Measurements from ENCODE around the gene ABCC11.
"Not testable (repeated sequence)": the region's sequence is repeated elsewhere in the genome, so short reads cannot be mapped to it uniquely, and the experiment has no call there.

ABCC11 gene

GRCh38 chr16:48246066-48246465, 1.3 kb downstream of the ABCC11 start:
- Histone ChIP-seq H3K27me3 (ENCODE audit: low read depth, low read length) (no peaks in the 10 kb centered on the region), H3K9me3 (ENCODE audit: control insufficient read depth in 1 of 2, low read length in 2 of 2) (no peaks in the 10 kb centered on the region), H3K4me1 (ENCODE audit: control insufficient read depth in 1 of 2, insufficient read depth in 2 of 2, low read length in 2 of 2) (peaks cover 8 to 30% of the 10 kb centered on the region in 2 donors), H3K4me3 (ENCODE audit: low read depth in 1 of 2, low read length in 2 of 2) (peak overlapping the region; percentile 88 to 94), H3K27ac (ENCODE audit: low read length) (no peak overlapping the region), H3K36me3 (ENCODE audit: control insufficient read depth in 1 of 2, insufficient read depth in 2 of 2, low read length in 2 of 2) (peaks cover 0 to 4% of the 10 kb centered on the region in 2 donors)

GRCh38 chr16:48244863-48245195, 2.5 kb downstream of the ABCC11 start:
- Histone ChIP-seq H3K27me3 (ENCODE audit: low read depth, low read length) (no peaks in the 10 kb centered on the region), H3K4me1 (ENCODE audit: control insufficient read depth in 1 of 2, insufficient read depth in 2 of 2, low read length in 2 of 2) (peaks cover 8 to 30% of the 10 kb centered on the region in 2 donors), H3K27ac (ENCODE audit: low read length) (peak overlapping the region; percentile 88), H3K36me3 (ENCODE audit: control insufficient read depth in 1 of 2, insufficient read depth in 2 of 2, low read length in 2 of 2) (peaks cover 0 to 4% of the 10 kb centered on the region in 2 donors), H3K9me3 (ENCODE audit: control insufficient read depth in 1 of 2, low read length in 2 of 2) (no peaks in the 10 kb centered on the region), H3K4me3 (ENCODE audit: low read depth in 1 of 2, low read length in 2 of 2) (peak overlapping the region; percentile 88 to 94)

DNA sequence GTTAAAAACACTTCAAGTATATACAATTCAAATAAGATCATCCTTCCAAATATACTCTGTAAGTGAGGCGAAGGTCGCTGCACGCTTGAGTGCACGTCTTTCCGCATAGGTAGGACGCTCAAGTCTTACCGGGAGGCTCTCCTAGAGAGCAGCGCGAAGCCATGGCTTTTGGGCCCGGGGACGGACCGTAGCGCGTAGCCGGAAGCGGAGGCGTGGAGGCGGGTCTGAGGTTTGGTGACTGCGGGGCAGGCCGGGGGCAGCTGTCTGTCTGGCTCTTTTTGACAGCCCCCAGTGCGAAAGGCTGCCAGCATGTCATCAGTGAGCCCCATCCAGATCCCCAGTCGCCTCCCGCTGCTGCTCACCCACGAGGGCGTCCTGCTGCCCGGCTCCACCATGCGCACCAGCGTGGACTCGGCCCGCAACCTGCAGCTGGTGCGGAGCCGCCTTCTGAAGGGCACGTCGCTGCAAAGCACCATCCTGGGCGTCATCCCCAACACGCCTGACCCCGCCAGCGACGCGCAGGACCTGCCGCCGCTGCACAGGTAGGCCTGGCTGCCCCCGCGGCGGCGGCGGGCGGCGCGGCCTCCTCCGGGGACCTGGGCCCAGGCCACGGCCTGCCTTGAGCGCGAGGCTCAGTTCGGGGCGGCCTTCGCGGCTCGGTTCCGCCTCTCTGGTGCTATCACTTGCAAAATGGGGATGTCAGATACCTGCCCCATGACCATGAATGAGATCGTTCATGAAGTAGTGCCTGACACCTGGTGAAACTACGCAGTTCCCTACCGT, 3.1 kb downstream of the ABCC11 start, which contains the start of gene LONP2:
Gene LONP2, plus strand, starts transcription at position 221 of the 783 bp plus-strand sequence. Its CDS starts 89 bp downstream, at position 310.
- H3K4me3 ChIP-seq (ENCODE audit: low read depth in 1 of 2, low read length in 2 of 2) = peak within 1 kb of the TSS; percentile 88 to 94
- no peaks in the 10 kb centered on the region for H3K27me3 ChIP-seq (ENCODE audit: low read depth, low read length)
- H3K9me3 ChIP-seq (ENCODE audit: control insufficient read depth in 1 of 2, low read length in 2 of 2) = no peaks in the 10 kb centered on the region
- H3K27ac ChIP-seq (ENCODE audit: low read length) = peak within 1 kb of the TSS; percentile 88
- H3K36me3 ChIP-seq (ENCODE audit: control insufficient read depth in 1 of 2, insufficient read depth in 2 of 2, low read length in 2 of 2) = peaks cover 0 to 4% of the 10 kb centered on the region in 2 donors
- H3K4me1 ChIP-seq (ENCODE audit: control insufficient read depth in 1 of 2, insufficient read depth in 2 of 2, low read length in 2 of 2) = peaks cover 8 to 30% of the 10 kb centered on the region in 2 donors

- not testable (repeated sequence) for H3K36me3 ChIP-seq (ENCODE audit: control insufficient read depth in 1 of 2, insufficient read depth in 2 of 2, low read length in 2 of 2); H3K27me3 ChIP-seq (ENCODE audit: low read depth, low read length); H3K9me3 ChIP-seq (ENCODE audit: control insufficient read depth in 1 of 2, low read length in 2 of 2); H3K27ac ChIP-seq (ENCODE audit: low read length); H3K4me1 ChIP-seq (ENCODE audit: control insufficient read depth in 1 of 2, insufficient read depth in 2 of 2, low read length in 2 of 2); H3K4me3 ChIP-seq (ENCODE audit: low read depth in 1 of 2, low read length in 2 of 2)
Measured at GRCh38 chr16:48240147-48240546, 7.2 kb downstream of the ABCC11 start.

GRCh38 chr16:48236286-48236685, 11.1 kb downstream of the ABCC11 start:
- no peak overlapping the region for H3K4me3 ChIP-seq (ENCODE audit: low read depth in 1 of 2, low read length in 2 of 2)
- H3K4me1 ChIP-seq (ENCODE audit: control insufficient read depth in 1 of 2, insufficient read depth in 2 of 2, low read length in 2 of 2) = no peaks in the 10 kb centered on the region
- H3K9me3 ChIP-seq (ENCODE audit: control insufficient read depth in 1 of 2, low read length in 2 of 2) = no peaks in the 10 kb centered on the region
- H3K27ac ChIP-seq (ENCODE audit: low read length) = no peak overlapping the region
- no peaks in the 10 kb centered on the region for H3K36me3 ChIP-seq (ENCODE audit: control insufficient read depth in 1 of 2, insufficient read depth in 2 of 2, low read length in 2 of 2)
- H3K27me3 ChIP-seq (ENCODE audit: low read depth, low read length) = no peaks in the 10 kb centered on the region

GRCh38 chr16:48235556-48236136, 11.7 kb downstream of the ABCC11 start:
- H3K9me3 ChIP-seq (ENCODE audit: control insufficient read depth in 1 of 2, low read length in 2 of 2) = no peaks in the 10 kb centered on the region
- no peak overlapping the region for H3K4me3 ChIP-seq (ENCODE audit: low read depth in 1 of 2, low read length in 2 of 2)
- H3K4me1 ChIP-seq (ENCODE audit: control insufficient read depth in 1 of 2, insufficient read depth in 2 of 2, low read length in 2 of 2) = no peaks in the 10 kb centered on the region
- H3K27me3 ChIP-seq (ENCODE audit: low read depth, low read length) = no peaks in the 10 kb centered on the region
- no peak overlapping the region for H3K27ac ChIP-seq (ENCODE audit: low read length)
- no peaks in the 10 kb centered on the region for H3K36me3 ChIP-seq (ENCODE audit: control insufficient read depth in 1 of 2, insufficient read depth in 2 of 2, low read length in 2 of 2)

- H3K36me3 ChIP-seq (ENCODE audit: control insufficient read depth in 1 of 2, insufficient read depth in 2 of 2, low read length in 2 of 2) = no peaks in the 10 kb centered on the region
- H3K9me3 ChIP-seq (ENCODE audit: control insufficient read depth in 1 of 2, low read length in 2 of 2) = no peaks in the 10 kb centered on the region
- H3K4me3 ChIP-seq (ENCODE audit: low read depth in 1 of 2, low read length in 2 of 2) = no peak overlapping the region
- H3K27ac ChIP-seq (ENCODE audit: low read length) = no peak overlapping the region
- H3K27me3 ChIP-seq (ENCODE audit: low read depth, low read length) = no peaks in the 10 kb centered on the region
- no peaks in the 10 kb centered on the region for H3K4me1 ChIP-seq (ENCODE audit: control insufficient read depth in 1 of 2, insufficient read depth in 2 of 2, low read length in 2 of 2)
Measured at GRCh38 chr16:48235058-48235555, 12.2 kb downstream of the ABCC11 start.

GRCh38 chr16:48234630-48235029, 12.7 kb downstream of the ABCC11 start:
- Histone ChIP-seq H3K27ac (ENCODE audit: low read length) (no peak overlapping the region), H3K27me3 (ENCODE audit: low read depth, low read length) (no peaks in the 10 kb centered on the region), H3K36me3 (ENCODE audit: control insufficient read depth in 1 of 2, insufficient read depth in 2 of 2, low read length in 2 of 2) (no peaks in the 10 kb centered on the region), H3K9me3 (ENCODE audit: control insufficient read depth in 1 of 2, low read length in 2 of 2) (no peaks in the 10 kb centered on the region), H3K4me3 (ENCODE audit: low read depth in 1 of 2, low read length in 2 of 2) (no peak overlapping the region), H3K4me1 (ENCODE audit: control insufficient read depth in 1 of 2, insufficient read depth in 2 of 2, low read length in 2 of 2) (no peaks in the 10 kb centered on the region)

DNA sequence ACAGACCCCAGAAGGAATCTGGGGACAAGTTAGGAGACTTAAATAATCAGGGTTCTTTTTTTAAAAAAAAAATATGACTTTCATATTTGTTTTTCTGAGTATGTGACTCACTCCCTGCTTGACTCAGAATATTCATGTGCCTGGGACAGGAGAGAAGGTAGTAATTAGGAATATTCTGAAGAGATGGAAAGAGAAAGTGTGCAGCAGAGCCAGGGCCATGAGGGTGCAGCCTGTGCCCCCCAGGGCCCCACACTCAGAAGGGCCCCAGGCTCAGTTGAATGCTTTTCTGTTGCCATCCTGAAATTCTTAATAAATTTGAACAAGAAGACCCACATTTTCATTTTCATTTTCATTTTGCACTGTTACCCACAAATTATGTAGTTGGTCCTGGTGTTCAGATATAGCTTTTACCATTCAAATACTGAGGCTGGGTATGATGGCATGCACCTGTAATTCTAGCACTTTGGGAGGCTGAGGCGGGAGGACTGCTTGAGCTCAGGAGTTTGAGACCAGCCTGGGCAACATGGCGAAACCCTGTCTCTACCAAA, 14.8 kb downstream of the ABCC11 start:
- Histone ChIP-seq H3K4me3 (ENCODE audit: low read depth in 1 of 2, low read length in 2 of 2) (no peak overlapping the region), H3K9me3 (ENCODE audit: control insufficient read depth in 1 of 2, low read length in 2 of 2) (no peaks in the 10 kb centered on the region), H3K27me3 (ENCODE audit: low read depth, low read length) (no peaks in the 10 kb centered on the region), H3K36me3 (ENCODE audit: control insufficient read depth in 1 of 2, insufficient read depth in 2 of 2, low read length in 2 of 2) (no peaks in the 10 kb centered on the region), H3K4me1 (ENCODE audit: control insufficient read depth in 1 of 2, insufficient read depth in 2 of 2, low read length in 2 of 2) (no peaks in the 10 kb centered on the region), H3K27ac (ENCODE audit: low read length) (no peak overlapping the region)

- H3K9me3 ChIP-seq (ENCODE audit: control insufficient read depth in 1 of 2, low read length in 2 of 2) = no peaks in the 10 kb centered on the region
- H3K27ac ChIP-seq (ENCODE audit: low read length) = no peak overlapping the region
- H3K36me3 ChIP-seq (ENCODE audit: control insufficient read depth in 1 of 2, insufficient read depth in 2 of 2, low read length in 2 of 2) = no peaks in the 10 kb centered on the region
- H3K4me3 ChIP-seq (ENCODE audit: low read depth in 1 of 2, low read length in 2 of 2) = no peak overlapping the region
- H3K4me1 ChIP-seq (ENCODE audit: control insufficient read depth in 1 of 2, insufficient read depth in 2 of 2, low read length in 2 of 2) = no peaks in the 10 kb centered on the region
- H3K27me3 ChIP-seq (ENCODE audit: low read depth, low read length) = no peaks in the 10 kb centered on the region
Measured at GRCh38 chr16:48231727-48232492, 15.4 kb downstream of the ABCC11 start.

DNA sequence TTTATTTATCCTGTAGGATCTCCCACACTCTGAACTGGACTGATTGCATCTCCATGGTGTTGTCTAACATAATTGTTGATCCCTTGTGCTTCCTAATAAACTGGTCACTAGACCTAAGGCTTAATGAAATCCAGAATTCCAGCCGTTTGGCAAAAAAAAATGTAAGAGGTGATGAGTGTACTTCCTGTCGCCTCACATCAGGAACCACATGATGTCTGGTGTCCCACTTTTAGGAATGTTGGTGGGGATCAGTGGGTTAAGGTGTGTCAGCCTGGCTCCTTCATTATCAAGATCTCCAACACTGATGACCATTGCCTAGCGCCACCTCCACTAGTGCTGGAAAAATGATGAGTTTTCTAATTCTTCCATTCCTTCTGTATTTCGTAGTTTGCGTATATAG, 21.9 kb downstream of the ABCC11 start:
- H3K36me3 ChIP-seq (ENCODE audit: control insufficient read depth in 1 of 2, insufficient read depth in 2 of 2, low read length in 2 of 2) = no peaks in the 10 kb centered on the region
- no peaks in the 10 kb centered on the region for H3K9me3 ChIP-seq (ENCODE audit: control insufficient read depth in 1 of 2, low read length in 2 of 2)
- no peaks in the 10 kb centered on the region for H3K4me1 ChIP-seq (ENCODE audit: control insufficient read depth in 1 of 2, insufficient read depth in 2 of 2, low read length in 2 of 2)
- H3K27ac ChIP-seq (ENCODE audit: low read length) = no peak overlapping the region
- no peak overlapping the region for H3K4me3 ChIP-seq (ENCODE audit: low read depth in 1 of 2, low read length in 2 of 2)
- no peaks in the 10 kb centered on the region for H3K27me3 ChIP-seq (ENCODE audit: low read depth, low read length)

Data from muscle layer of duodenum (tissue), 2 donors.